ENCODE measurements around the gene CHST12. TPM values are rescaled to one million over a fixed set of nuclear protein-coding genes. Genes with fewer than 3 reads are reported as not detected.

The CHST12 gene
- total RNA-seq, 2 donors from 2014 or later, result 4.7 to 11.2 TPM

- Histone ChIP-seq H3K27me3 (no peaks in the 10 kb centered on the region), H3K4me1 (peaks cover 51% of the 10 kb centered on the region), H3K27ac (no peak overlapping the region), H3K36me3 (replicated peaks in 1 of 2; ENCODE audit: insufficient read depth in 1 of 2, low read depth in 2 of 2) (peaks cover 13 to 34% of the 10 kb centered on the region in 2 donors), H3K9me3 (no peaks in the 10 kb centered on the region), H3K4me3 (no peak overlapping the region)
- ATAC-seq (no peak), DNase-seq (no peak)
- intact Hi-C loops (cut with DNase I), result no loop called here
- TF ChIP-seq CTCF (IDR thresholded peaks at IDR 0.05) (no peak), POLR2A (IDR thresholded peaks at IDR 0.05) (no peak)
- WGBS, 2 donors, result 40 to 41% methylated on average over 6 of the region's 6 CpGs
These were observed 42.6 kb upstream of the CHST12 start for GRCh38 chr7:2360796-2361195.

- Histone ChIP-seq H3K27me3 (no peaks in the 10 kb centered on the region), H3K4me1 (peaks cover 33% of the 10 kb centered on the region), H3K27ac (no peak overlapping the region), H3K36me3 (replicated peaks in 1 of 2; ENCODE audit: insufficient read depth in 1 of 2, low read depth in 2 of 2) (peaks cover 19 to 49% of the 10 kb centered on the region in 2 donors), H3K9me3 (no peaks in the 10 kb centered on the region), H3K4me3 (no peak overlapping the region)
- TF ChIP-seq CTCF (IDR thresholded peaks at IDR 0.05), result no peak
- no peak for TF ChIP-seq POLR2A (IDR thresholded peaks at IDR 0.05)
- intact Hi-C loops (cut with DNase I), result no loop called here
- no peak for DNase-seq
- ATAC-seq, result no peak
- 86 to 92% methylated on average over 20 to 22 of the region's 27 CpGs for WGBS, 2 donors
These were observed 40.9 kb upstream of the CHST12 start for GRCh38 chr7:2362385-2363088.

GRCh38 chr7:2369139-2369538 is 34.3 kb upstream of the CHST12 start:
- Histone ChIP-seq H3K36me3 (replicated peaks in 1 of 2; ENCODE audit: insufficient read depth in 1 of 2, low read depth in 2 of 2) (peaks cover 7 to 81% of the 10 kb centered on the region in 2 donors), H3K4me3 (no peak overlapping the region)
- intact Hi-C loops (cut with DNase I), result no loop called here

GRCh38 chr7:2371329-2371728 is 32.1 kb upstream of the CHST12 start:
- TF ChIP-seq CTCF (IDR thresholded peaks at IDR 0.05) (no peak), POLR2A (IDR thresholded peaks at IDR 0.05) (no peak)
- Histone ChIP-seq H3K4me1 (peaks cover 29% of the 10 kb centered on the region), H3K36me3 (replicated peaks in 1 of 2; ENCODE audit: insufficient read depth in 1 of 2, low read depth in 2 of 2) (peaks cover 7 to 72% of the 10 kb centered on the region in 2 donors), H3K27me3 (no peaks in the 10 kb centered on the region), H3K9me3 (no peaks in the 10 kb centered on the region), H3K27ac (no peak overlapping the region), H3K4me3 (no peak overlapping the region)
- DNase-seq (no peak), ATAC-seq (no peak)
- 88 to 93% methylated on average over 8 of the region's 8 CpGs for WGBS, 2 donors
- intact Hi-C loops (cut with DNase I), result no loop called here

More at GRCh38 chr7:2369139-2369538, 34.3 kb upstream of the CHST12 start:
- TF ChIP-seq POLR2A (IDR thresholded peaks at IDR 0.05) (no peak), CTCF (IDR thresholded peaks at IDR 0.05) (no peak)
- no peaks in the 10 kb centered on the region for H3K27me3 ChIP-seq
- H3K27ac ChIP-seq, result no peak overlapping the region
- DNase-seq (no peak), ATAC-seq (no peak)
- peaks cover 10% of the 10 kb centered on the region for H3K4me1 ChIP-seq
- 95 to 96% methylated on average over 10 of the region's 10 CpGs for WGBS, 2 donors
- no peaks in the 10 kb centered on the region for H3K9me3 ChIP-seq

- TF ChIP-seq POLR2A (IDR thresholded peaks at IDR 0.05), result no peak
- TF ChIP-seq CTCF (IDR thresholded peaks at IDR 0.05), result no peak
- Histone ChIP-seq H3K4me1 (peaks cover 40% of the 10 kb centered on the region), H3K36me3 (replicated peaks in 1 of 2; ENCODE audit: insufficient read depth in 1 of 2, low read depth in 2 of 2) (peaks cover 0 to 64% of the 10 kb centered on the region in 2 donors), H3K9me3 (no peaks in the 10 kb centered on the region), H3K4me3 (no peak overlapping the region), H3K27ac (peak overlapping the region in 2 of 4 donors; percentile 30 to 33), H3K27me3 (no peaks in the 10 kb centered on the region)
- ATAC-seq, result no peak
- WGBS, 2 donors, result 84 to 88% methylated on average over 13 to 14 of the region's 14 CpGs
- intact Hi-C loops (cut with DNase I), result no loop called here
- no peak for DNase-seq
These were observed 30.7 kb upstream of the CHST12 start for GRCh38 chr7:2372724-2373123.
